ENCODE measurements around the gene RBM17.
A peak's percentile ranks its signal among the peaks of the same experiment; 100 is the strongest.
"Not testable (repeated sequence)": the region's sequence is repeated elsewhere in the genome, so short reads cannot be mapped to it uniquely, and the experiment has no call there.

The RBM17 gene

DNA sequence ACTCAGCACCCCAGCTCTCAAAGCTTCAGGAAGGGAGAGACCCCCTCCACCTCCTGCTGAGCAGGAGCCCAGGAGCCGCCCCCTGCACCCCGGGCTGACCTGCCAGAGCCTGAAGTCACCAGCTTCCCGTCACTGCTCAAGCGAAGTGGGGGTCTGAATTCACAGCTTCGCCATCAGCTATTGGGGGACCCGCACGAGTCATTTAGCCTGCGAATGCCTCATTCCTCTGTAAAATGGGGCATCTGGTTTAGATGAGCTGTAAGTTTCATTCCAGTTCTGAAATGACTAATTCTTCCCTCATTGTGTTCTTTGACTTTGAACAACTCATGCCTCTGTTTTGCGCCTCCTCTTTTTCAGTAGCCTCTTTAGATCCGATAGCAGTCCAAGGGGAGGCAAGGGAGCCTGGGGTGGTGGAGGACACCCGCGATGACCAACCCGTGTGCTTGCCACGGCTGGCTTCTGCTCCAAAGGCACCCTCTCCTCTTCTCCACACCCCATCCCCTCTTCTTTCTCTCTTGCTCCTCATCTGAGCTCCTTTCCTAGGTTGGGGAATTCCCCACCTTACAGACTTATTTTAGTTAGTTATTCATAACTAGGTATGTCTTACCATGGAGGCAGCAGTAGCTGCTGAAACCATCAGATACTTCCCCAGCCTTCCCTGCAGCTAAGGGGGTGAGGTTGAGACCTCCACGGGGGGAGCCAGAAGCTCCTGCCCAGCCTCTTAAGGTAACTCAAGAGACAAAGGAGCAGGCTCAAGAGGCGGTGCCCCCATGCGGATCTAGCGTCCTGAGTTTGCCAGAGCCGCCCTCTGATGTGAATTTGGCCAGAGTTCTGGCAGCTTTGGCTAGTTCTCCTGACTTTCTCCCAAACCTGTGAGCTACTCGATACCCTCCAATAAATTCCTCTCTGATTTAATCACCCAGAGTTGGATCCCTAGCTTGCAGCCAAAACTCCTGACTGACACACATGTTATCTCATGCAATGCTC lies 47.7 kb downstream of the RBM17 start:
- peak in 1 of 2 donors; percentile 68 for DNase-seq (ENCODE audit: low read depth in 2 of 2)

DNA sequence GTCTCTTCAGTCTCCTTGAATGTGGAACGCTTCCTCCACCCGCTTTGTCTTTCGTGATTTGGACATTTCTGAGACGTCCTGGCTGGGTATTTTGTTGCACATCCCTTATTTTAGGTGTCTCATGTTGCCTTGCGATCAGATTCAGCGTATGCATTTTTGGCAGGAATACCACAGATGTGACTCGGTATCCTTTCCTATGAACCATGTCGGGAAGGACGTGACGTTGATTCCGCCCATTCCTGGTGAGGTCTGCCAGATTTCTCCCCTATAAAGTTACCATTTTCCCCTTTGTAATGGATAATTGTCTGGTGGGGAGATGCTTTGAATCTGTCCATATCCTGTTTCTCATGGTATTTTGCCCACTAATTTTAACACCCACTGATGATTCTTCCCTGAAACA lies 49.6 kb downstream of the RBM17 start:
- no peak for DNase-seq (ENCODE audit: low read depth in 2 of 2)

DNA sequence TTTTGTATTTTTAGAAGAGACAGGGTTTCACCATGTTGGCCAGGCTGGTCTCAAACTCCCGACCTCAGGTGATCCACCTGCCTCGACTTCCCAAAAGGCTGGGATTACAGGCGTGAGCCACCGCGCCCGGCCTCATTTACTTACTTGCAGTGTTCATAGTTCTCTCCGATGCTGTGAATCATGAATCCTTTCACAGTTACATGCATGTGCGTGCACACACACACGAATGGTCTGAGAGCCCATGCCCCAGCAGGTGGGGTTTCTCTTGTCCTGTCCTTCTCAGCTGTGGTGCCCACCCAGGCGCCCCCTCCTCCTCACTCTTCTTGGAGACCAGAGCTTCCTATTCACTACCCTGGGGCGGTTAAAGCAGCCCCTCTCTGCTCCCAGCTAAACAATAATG lies 50.6 kb downstream of the RBM17 start:
- DNase-seq (ENCODE audit: low read depth in 2 of 2) = no peak

DNA sequence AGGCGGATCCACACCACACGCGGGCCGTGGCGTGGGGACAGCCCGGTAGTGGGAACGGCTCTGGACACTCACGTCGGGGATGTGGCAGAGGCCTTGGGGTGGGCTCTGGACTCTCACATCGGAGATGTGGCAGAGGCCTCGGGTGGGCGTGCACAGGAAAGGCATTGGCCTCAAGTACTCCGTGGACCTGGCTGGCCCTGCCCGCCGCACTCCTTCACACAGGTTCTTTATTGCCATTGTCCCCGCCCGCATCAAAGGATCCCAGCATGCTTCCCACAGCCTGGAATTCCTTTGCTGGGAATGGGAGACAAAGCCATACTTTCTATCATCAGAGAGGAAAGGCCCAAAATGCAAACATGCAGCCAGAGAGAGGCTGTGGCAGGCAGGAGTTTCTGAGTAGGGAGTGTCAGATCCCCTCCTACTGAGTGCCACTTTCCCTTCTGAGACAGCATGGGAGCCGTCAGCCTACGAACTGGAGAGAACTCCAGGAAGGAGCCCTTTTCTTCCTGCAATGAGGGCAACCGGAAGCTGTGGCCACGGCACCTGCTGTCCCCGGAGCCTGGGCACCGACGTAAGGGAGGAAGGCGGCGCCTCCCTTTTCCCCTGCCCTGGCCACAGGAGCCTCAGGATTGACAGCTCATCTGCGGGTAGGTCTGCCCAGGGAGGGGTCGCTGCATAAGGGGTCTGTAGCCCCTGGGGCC lies 51.5 kb downstream of the RBM17 start:
- no peak for DNase-seq (ENCODE audit: low read depth in 2 of 2)

- no peak for DNase-seq (ENCODE audit: low read depth in 2 of 2)
Measured at GRCh38 chr10:6140965-6141295, 52.1 kb downstream of the RBM17 start.

- DNase-seq (ENCODE audit: low read depth in 2 of 2) = no peak
Measured at GRCh38 chr10:6141296-6142151, 52.7 kb downstream of the RBM17 start.

DNA sequence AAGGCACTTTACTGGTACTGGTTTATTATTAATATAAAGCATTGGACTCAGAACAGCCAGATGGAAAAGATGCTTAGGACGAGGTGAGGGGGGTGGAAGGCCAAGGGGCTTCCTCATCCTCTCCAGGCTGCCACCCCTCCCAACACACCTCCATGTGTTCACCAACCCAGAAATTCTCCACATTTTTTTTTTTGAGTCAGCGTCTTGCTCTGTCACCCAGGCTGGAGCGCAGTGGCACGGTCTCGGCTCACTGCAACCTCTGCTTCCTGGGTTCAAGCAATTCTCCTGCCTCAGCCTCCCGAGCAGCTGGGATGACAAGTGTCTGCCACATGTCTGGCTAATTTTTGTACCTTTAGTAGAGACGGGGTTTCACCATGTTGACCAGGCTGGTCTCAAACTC lies 53.4 kb downstream of the RBM17 start:
- DNase-seq (ENCODE audit: low read depth in 2 of 2) = not testable (repeated sequence)

GRCh38 chr10:6142644-6143043 lies 53.8 kb downstream of the RBM17 start:
- DNase-seq (ENCODE audit: low read depth in 2 of 2) = no peak

DNA sequence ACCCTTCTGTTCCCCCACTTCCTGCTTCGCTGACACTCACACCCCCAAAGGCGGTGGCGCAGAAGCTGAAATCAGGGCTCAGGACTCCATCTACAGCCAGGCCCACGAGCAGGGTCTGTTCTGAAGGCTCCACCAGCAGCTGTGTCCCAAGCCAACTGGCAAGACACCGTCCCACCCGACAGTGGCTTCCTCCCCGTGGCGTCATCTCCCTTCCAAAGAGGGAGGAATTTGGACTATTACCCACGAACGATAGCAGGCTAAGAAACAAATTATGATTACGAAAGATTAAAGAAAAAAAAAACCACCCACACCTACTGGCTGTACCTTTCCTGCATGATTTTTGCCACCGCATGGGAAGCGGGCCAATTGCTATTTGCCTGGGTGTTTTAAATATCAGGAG lies 54.3 kb downstream of the RBM17 start:
- no peak for DNase-seq (ENCODE audit: low read depth in 2 of 2)

- peak; percentile 81 to 87 for DNase-seq (ENCODE audit: low read depth in 2 of 2)
Measured at GRCh38 chr10:6144406-6145165, 55.8 kb downstream of the RBM17 start.

DNA sequence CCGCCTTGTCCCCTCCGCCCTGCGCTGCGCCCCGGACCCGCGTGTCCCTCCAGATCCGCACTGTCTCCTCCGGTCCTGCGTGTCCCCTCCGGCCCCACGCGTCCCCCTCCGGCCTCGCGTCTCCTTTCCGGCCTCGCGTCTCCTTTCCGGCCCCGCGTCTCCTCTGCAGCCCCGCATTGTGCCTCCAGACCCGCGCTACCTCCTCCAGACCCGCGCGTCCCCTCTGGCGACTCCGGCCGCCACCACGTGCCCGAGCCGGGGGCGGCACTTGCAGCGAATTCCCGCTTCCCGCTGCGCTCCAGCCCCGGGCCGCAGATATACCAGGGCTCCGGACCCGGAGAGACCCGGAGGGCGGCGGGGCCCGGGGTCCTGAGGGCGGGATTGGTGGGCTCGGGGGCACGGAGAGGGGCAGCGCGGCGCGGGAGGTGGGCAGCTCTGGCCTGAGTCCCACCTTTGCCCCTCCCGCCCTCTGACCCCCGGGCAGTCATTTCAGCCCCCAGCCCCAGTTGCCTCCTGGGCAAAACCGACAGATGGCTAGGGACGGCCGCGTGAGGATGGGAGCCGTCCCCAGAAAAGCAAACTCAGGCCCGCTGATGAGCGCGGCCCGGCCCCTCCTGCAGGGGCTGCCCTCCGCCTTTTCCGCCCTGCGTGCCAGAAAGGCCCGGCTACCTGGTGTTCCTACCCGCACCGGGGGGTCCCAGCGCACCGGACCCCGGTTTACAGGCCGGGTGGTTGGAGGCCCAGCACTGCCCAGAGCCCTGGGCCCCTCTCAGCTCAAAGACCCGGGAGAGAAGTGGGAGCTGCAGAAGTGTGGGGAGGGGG lies 56.5 kb downstream of the RBM17 start:
- DNase-seq (ENCODE audit: low read depth in 2 of 2) = no peak

DNA sequence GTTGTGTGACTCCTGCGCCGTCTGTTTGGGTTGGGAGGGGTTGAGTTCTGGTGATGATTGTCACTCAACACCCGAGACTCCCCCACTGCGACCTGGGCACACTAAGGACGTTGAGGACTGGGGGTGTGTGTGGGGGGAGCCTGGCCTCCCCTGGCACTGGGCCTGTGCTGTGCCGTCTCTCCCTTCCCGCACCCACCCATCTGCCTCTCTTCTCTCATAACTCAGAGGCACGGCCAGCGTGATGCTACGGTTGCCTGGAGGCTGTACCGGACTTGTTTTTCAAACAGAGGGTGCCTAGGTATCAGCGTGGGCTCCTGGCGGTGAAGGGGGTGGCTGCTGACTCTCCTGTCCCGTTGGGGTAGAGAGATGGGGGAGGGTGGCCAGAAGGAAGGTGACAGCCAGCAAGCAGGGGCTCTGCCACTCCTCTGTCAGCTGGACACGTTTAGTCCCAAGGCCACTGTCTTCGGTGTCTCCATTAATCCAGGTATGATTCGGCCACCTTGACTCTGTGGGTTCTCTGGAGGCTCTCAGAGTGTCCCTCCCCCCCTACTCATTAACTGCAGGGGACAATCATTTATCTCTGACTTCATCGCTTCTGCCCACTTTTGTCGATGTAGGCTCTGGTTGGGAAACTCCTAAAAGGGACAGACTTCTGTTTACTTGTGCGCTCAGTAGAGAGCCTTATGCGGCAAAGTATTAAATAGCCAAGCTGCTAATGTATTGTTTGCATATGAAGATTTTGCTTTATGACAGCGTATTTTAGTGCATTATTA lies 57.4 kb downstream of the RBM17 start:
- no peak for DNase-seq (ENCODE audit: low read depth in 2 of 2)

DNA sequence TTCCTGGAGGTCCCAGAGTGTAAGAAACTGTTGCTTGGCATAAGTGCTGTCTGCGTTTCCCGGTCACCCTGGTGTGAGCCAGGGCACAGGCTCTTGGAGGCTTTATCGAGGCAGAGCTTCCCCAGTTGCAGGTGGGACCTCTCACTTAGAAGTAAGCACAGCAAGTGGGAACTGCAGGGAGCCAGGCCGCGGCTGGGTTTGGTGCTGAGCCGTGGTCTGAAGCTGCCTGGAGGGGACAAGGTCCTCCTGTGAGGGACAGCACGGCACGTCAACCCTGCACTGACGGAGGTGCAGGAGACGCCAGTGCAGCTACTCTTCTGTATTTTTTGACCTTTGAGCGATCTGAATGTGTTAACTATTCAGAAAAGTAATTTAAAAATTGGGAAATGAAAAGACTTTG lies 58.1 kb downstream of the RBM17 start:
- no peak for DNase-seq (ENCODE audit: low read depth in 2 of 2)

- DNase-seq (ENCODE audit: low read depth in 2 of 2) = no peak
Measured at GRCh38 chr10:6148251-6148701, 59.4 kb downstream of the RBM17 start.

GRCh38 chr10:6148908-6149307 lies 60.1 kb downstream of the RBM17 start:
- no peak for DNase-seq (ENCODE audit: low read depth in 2 of 2)

DNA sequence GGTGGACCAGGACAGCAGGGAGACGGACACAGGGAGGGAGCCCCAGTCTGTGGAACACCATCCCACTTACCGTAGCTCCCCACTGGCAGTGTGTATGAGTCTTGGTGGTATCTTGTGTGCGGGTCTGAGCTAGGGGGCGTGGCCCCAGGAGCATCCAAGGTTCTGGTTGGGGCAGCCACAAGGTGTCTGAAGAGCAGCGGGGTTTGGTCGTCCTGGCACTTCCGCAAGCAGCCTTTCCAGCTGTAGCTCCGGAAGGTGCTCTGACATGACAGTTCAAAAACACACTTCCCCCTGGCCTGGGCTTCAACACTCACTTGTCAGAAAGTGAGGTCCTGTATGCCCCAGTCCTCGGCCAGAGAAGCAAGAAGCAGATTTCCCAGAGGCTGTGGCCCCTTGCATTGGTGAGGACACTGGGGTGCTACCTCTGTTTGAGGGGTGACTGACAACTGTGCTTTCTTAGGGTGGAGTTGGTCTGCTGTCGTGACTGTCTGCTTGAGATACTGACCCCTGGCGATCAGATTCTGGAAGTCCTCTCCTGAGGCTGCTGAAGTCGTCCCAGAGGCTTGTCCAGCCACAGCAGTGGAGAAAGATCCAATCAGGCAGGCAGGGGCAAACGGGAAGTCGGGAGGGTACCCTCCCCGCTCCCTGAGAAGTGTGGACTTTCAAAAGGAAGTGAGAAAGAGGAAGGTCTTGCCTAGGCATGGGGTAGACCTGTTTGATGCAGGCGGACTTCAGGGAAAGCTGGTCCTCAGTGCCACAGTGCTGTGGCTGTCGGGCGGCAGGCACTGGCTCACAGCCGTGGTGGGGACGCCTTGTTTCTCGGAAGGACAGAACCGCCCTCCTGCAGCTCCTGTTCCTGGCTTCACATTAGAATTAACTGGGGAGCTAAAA lies 62.5 kb downstream of the RBM17 start:
- DNase-seq (ENCODE audit: low read depth in 2 of 2) = no peak

GRCh38 chr10:6153845-6154244 lies 65.0 kb downstream of the RBM17 start:
- no peak for DNase-seq (ENCODE audit: low read depth in 2 of 2)

DNA sequence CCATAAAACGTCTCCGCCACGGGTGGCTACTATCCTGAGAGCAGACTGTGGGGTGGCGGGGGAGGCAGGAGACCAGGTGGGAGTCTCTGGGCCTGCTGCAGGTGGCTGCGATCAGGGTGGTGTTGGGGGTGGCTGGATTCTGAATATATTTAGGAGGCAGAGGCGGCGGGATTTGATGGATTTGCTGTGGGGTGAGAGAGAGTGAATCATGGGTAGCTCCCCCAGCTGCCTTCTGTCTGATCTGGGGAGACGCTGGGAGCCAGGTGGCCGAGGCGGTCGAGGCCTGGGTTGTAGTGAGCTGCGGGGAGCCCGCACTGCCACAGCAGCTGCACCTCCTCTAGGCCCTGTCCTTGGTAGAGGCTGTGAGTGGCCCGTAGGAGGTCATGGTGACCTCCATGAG lies 65.7 kb downstream of the RBM17 start:
- DNase-seq (ENCODE audit: low read depth in 2 of 2) = no peak

GRCh38 chr10:6158276-6158675 lies 69.4 kb downstream of the RBM17 start:
- no peak for DNase-seq (ENCODE audit: low read depth in 2 of 2)
